SK-N-SH (cell line): ENCODE measurements around the gene DUXB. TPM values are rescaled to one million over a fixed set of nuclear protein-coding genes. Genes with fewer than 3 reads are reported as not detected.

Experiments
- CTCF ChIA-PET: fragments of 300-600, 350-600 bp; formaldehyde crosslinking; extraction: SDS; loops from one replicate; lab custom pipeline; 2021; lab: Yijun Ruan, JAX
- POLR2A ChIA-PET: fragments of 350-600 bp; sonication (Branson Sonifier 250); formaldehyde crosslinking; extraction: SDS; loops from one replicate; lab custom pipeline; 2020; ENCODE audit warnings: antibody characterized with exemption, inconsistent platforms; lab: Yijun Ruan, JAX
- DNase-seq: peaks from one replicate; pipeline ENCODE4 v3.0.0; 2012
- H2AFZ ChIP-seq: fragments of 200-600 bp; sonication (generic); 2 replicates; pipeline ENCODE4 v1.8.1; 2016; ENCODE audit warnings: antibody characterized with exemption, mild to moderate bottlenecking, low read depth
- H3F3A ChIP-seq: fragments of 200-600 bp; sonication (generic); replicated peaks from 2 replicates; pipeline ENCODE3; 2016; ENCODE audit warnings: antibody characterized with exemption, mild to moderate bottlenecking; ENCODE audit not compliant: insufficient read depth
- H3K27ac ChIP-seq, 2 experiments: fragments of 200-500 bp in 1 of 2; fragments of 200-600 bp in 1 of 2; sonication (Bioruptor generic) in 1 of 2; sonication (generic), shearing (Covaris generic) in 1 of 2; 2 replicates each; pipeline versions ENCODE4 v1.5.1 to v1.6.1; 2014 to 2016; ENCODE audit warnings: low read depth in 2 of 2, inconsistent platforms in 1 of 2, low read length in 1 of 2, mild to moderate bottlenecking in 1 of 2, mixed read lengths in 1 of 2
- H3K27me3 ChIP-seq: fragments of 200-600 bp; sonication (generic), shearing (Covaris generic); 2 replicates; pipeline ENCODE4 v1.6.1; 2016; ENCODE audit warnings: mixed run types; ENCODE audit not compliant: insufficient read depth
- H3K36me3 ChIP-seq, 2 experiments: fragments of 200-500 bp in 1 of 2; fragments of 200-600 bp in 1 of 2; sonication (Bioruptor generic) in 1 of 2; sonication (generic) in 1 of 2; replicated peaks in 1 of 2; 2 replicates each; pipeline versions ENCODE3 to v1.5.1; 2014 to 2016; ENCODE audit warnings: low read length in 1 of 2, mild to moderate bottlenecking in 1 of 2; ENCODE audit not compliant: insufficient read depth in 2 of 2, control insufficient read depth in 1 of 2
- H3K4me1 ChIP-seq, 2 experiments: fragments of 200-500 bp in 1 of 2; fragments of 200-600 bp in 1 of 2; sonication (Bioruptor generic) in 1 of 2; sonication (generic), shearing (Covaris generic) in 1 of 2; 2 replicates each; pipeline versions ENCODE4 v1.5.1 to v1.6.1; 2014 to 2016; ENCODE audit warnings: low read depth in 1 of 2, low read length in 1 of 2, mixed run types in 1 of 2; ENCODE audit not compliant: insufficient read depth in 2 of 2, control insufficient read depth in 1 of 2
- H3K4me2 ChIP-seq: fragments of 200-600 bp; sonication (generic), shearing (Covaris generic); 2 replicates; pipeline ENCODE4 v1.6.1; 2017; ENCODE audit warnings: mixed run types
- H3K4me3 ChIP-seq, 2 experiments: fragments of 200-500 bp in 1 of 2; fragments of 200-600 bp in 1 of 2; sonication (Bioruptor generic) in 1 of 2; sonication (generic), shearing (Covaris generic) in 1 of 2; 2 replicates each; pipeline versions ENCODE4 v1.5.1 to v1.8.1; 2014 to 2016; ENCODE audit warnings: low read depth in 2 of 2, inconsistent platforms in 1 of 2, low read length in 1 of 2, mild to moderate bottlenecking in 1 of 2, mixed read lengths in 1 of 2, moderate library complexity in 1 of 2
- H3K79me2 ChIP-seq: fragments of 200-600 bp; sonication (generic); 2 replicates; pipeline ENCODE4 v1.8.1; 2017; ENCODE audit warnings: mild to moderate bottlenecking; ENCODE audit not compliant: insufficient read depth
- H3K9ac ChIP-seq: fragments of 200-600 bp; sonication (generic); 2 replicates; pipeline ENCODE4 v1.6.1; 2017; ENCODE audit warnings: mixed run types
- H3K9me2 ChIP-seq: fragments of 200-600 bp; sonication (generic); 2 replicates; pipeline ENCODE4 v1.6.1; 2017; ENCODE audit warnings: mixed run types
- H3K9me3 ChIP-seq: fragments of 200-600 bp; sonication (generic); 2 replicates; pipeline ENCODE4 v1.6.1; 2017; ENCODE audit warnings: mixed run types, mild to moderate bottlenecking, moderate library complexity
- H4K20me1 ChIP-seq: fragments of 200-600 bp; sonication (generic); 2 replicates; pipeline ENCODE4 v1.6.1; 2017; ENCODE audit warnings: mild to moderate bottlenecking, mixed run types; ENCODE audit not compliant: insufficient read depth
- CHD2 ChIP-seq: fragments of 150-350 bp; IDR thresholded peaks from 2 replicates; pipeline ENCODE4 v1.6.1; 2018; ENCODE audit warnings: low read length; ENCODE audit not compliant: partially characterized antibody
- CTCF ChIP-seq: fragments of 200-600 bp; sonication (generic); IDR thresholded peaks from 2 replicates; pipeline ENCODE4 v1.6.1; 2017; ENCODE audit warnings: antibody characterized with exemption, mild to moderate bottlenecking, moderate library complexity
- ELF1 ChIP-seq: IDR thresholded peaks from 2 replicates; pipeline ENCODE4 v1.4.0; 2012
- EP300 ChIP-seq, 2 experiments: IDR thresholded peaks; 2 replicates each; pipeline versions ENCODE4 v1.4.0 to v1.6.1; 2012; ENCODE audit warnings: borderline replicate concordance in 1 of 2, low read depth in 1 of 2, low read length in 1 of 2
- EZH2phosphoT487 ChIP-seq: fragments of 200-600 bp; sonication (generic); IDR thresholded peaks from 2 replicates; pipeline ENCODE4 v1.6.1; 2017; ENCODE audit warnings: low read depth, mixed run types, mild to moderate bottlenecking, antibody characterized with exemption, moderate library complexity, borderline replicate concordance
- GATA2 ChIP-seq: sonication (generic); formaldehyde crosslinking; IDR thresholded peaks from 2 replicates; pipeline ENCODE4 v1.5.0; 2020; ENCODE audit warnings: mild to moderate bottlenecking, missing genetic modification reagents
- JUND ChIP-seq: IDR thresholded peaks from 2 replicates; pipeline ENCODE4 v1.4.0; 2012
- RAD21 ChIP-seq: IDR thresholded peaks from 2 replicates; pipeline ENCODE4 v1.6.1; 2012; ENCODE audit warnings: mild to moderate bottlenecking, low read length
- RCOR1 ChIP-seq: fragments of 150-350 bp; IDR thresholded peaks from 2 replicates; pipeline ENCODE4 v1.6.1; 2017; ENCODE audit warnings: antibody characterized with exemption, low read length
- REST ChIP-seq: IDR thresholded peaks from 2 replicates; pipeline ENCODE4 v1.6.1; 2012; ENCODE audit warnings: mild to moderate bottlenecking, low read depth, low read length, moderate library complexity
- RFX5 ChIP-seq: IDR thresholded peaks from 2 replicates; pipeline ENCODE4 v1.6.1; 2012; ENCODE audit warnings: mild to moderate bottlenecking, improper control_type of control experiment, low read length
- RXRA ChIP-seq: IDR thresholded peaks from 2 replicates; pipeline ENCODE4 v1.4.0; 2012; ENCODE audit warnings: low read depth, mild to moderate bottlenecking, borderline replicate concordance
- TAF1 ChIP-seq: IDR thresholded peaks from 2 replicates; pipeline ENCODE4 v1.6.1; 2012; ENCODE audit warnings: low read depth, mild to moderate bottlenecking, low read length, moderate library complexity, borderline replicate concordance
- TCF12 ChIP-seq: IDR thresholded peaks from 2 replicates; pipeline ENCODE4 v1.4.0; 2012
- TEAD4 ChIP-seq: IDR thresholded peaks from 2 replicates; pipeline ENCODE4 v1.4.0; 2012; ENCODE audit warnings: mild to moderate bottlenecking, borderline replicate concordance; ENCODE audit not compliant: insufficient read depth
- USF1 ChIP-seq: IDR thresholded peaks from 2 replicates; pipeline ENCODE4 v1.4.0; 2012; ENCODE audit warnings: low read depth, borderline replicate concordance
- USF2 ChIP-seq: fragments of 150-350 bp; IDR thresholded peaks from 2 replicates; pipeline ENCODE4 v1.6.1; 2017; ENCODE audit warnings: antibody characterized with exemption, low read length, low read depth, borderline replicate concordance
- WGBS: methylation state at CpG from one replicate; pipeline ENCODE4 v1.1.6; 2017; ENCODE audit warnings: low lambda C conversion rate; 5-methylcytosine and 5-hydroxymethylcytosine counted together
- polyA plus RNA-seq, 3 experiments: library from polyadenylated mRNA; depleted of rRNA; stranded (reverse); fragments of >200 nt; gene quantifications; 2 replicates each; pipeline ENCODE4 v1.2.3, GENCODE V29; 2012
- TF ChIP-seq, protein P1 (sequence below): IDR thresholded peaks from 2 replicates; pipeline ENCODE4 v1.4.0; 2012; ENCODE audit warnings: low read depth, borderline replicate concordance
- TF ChIP-seq, protein P2 (sequence below): IDR thresholded peaks from 2 replicates; pipeline ENCODE4; 2012

The DUXB gene
- polyA plus RNA-seq, 1 of the 3 experiments (the other 2 are of a cell fraction): not detected

GRCh38 chr16:75702242-75702641, 981 bp upstream of the DUXB start:
- Histone ChIP-seq H3K27me3 (no peaks in the 10 kb centered on the region), H3K9me3 (no peaks in the 10 kb centered on the region), H3K27ac (no peak overlapping the region), H4K20me1 (no peaks in the 10 kb centered on the region), H3K79me2 (no peaks in the 10 kb centered on the region), H3K9me2 (no peaks in the 10 kb centered on the region), H3K4me2 (no peak overlapping the region)
- CTCF ChIA-PET: no interaction called here
- no peak for DNase-seq
- TF ChIP-seq JUND (no peak), CTCF (no peak), TEAD4 (no peak), REST (no peak), USF1 (no peak), USF2 (no peak), TCF12 (no peak), GATA2 (CRISPR knock-in tag) (no peak), TAF1 (no peak), CHD2 (no peak), RFX5 (no peak), RCOR1 (no peak), EZH2phosphoT487 (no peak), RAD21 (no peak), RXRA (no peak), ELF1 (no peak), EP300 (IDR thresholded peaks at IDR 0.05; ENCODE audit: borderline replicate concordance in 1 of 2, low read depth in 1 of 2, low read length in 1 of 2) (no peak)
- TF ChIP-seq, protein P1, sequence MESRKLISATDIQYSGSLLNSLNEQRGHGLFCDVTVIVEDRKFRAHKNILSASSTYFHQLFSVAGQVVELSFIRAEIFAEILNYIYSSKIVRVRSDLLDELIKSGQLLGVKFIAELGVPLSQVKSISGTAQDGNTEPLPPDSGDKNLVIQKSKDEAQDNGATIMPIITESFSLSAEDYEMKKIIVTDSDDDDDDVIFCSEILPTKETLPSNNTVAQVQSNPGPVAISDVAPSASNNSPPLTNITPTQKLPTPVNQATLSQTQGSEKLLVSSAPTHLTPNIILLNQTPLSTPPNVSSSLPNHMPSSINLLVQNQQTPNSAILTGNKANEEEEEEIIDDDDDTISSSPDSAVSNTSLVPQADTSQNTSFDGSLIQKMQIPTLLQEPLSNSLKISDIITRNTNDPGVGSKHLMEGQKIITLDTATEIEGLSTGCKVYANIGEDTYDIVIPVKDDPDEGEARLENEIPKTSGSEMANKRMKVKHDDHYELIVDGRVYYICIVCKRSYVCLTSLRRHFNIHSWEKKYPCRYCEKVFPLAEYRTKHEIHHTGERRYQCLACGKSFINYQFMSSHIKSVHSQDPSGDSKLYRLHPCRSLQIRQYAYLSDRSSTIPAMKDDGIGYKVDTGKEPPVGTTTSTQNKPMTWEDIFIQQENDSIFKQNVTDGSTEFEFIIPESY: no peak
- TF ChIP-seq, protein P2, sequence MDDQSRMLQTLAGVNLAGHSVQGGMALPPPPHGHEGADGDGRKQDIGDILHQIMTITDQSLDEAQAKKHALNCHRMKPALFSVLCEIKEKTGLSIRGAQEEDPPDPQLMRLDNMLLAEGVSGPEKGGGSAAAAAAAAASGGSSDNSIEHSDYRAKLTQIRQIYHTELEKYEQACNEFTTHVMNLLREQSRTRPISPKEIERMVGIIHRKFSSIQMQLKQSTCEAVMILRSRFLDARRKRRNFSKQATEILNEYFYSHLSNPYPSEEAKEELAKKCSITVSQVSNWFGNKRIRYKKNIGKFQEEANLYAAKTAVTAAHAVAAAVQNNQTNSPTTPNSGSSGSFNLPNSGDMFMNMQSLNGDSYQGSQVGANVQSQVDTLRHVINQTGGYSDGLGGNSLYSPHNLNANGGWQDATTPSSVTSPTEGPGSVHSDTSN: no peak
- TF ChIP-seq, all 33 proteins: peak for 0
- 28% methylated on average over 2 of the region's 2 CpGs for WGBS
- Histone ChIP-seq H3K36me3 (no peaks in the 10 kb centered on the region), H3F3A (no peaks in the 10 kb centered on the region), H3K4me1 (no peaks in the 10 kb centered on the region), H3K4me3 (no peak overlapping the region), H2AFZ (no peak overlapping the region), H3K9ac (no peak overlapping the region)
- POLR2A ChIA-PET: no interaction called here
